Keratinocyte (primary cell): ENCODE data around the gene PDE8A. TPM values are rescaled to one million over a fixed set of nuclear protein-coding genes. Genes with fewer than 3 reads are reported as not detected.

Source experiments
- DNase-seq: peaks from one replicate; pipeline ENCODE4 v3.0.0-alpha.2; 2011; ENCODE audit warnings: low read depth, missing footprints, low spot score
- FAIRE-seq: peaks from 2 replicates; lab custom pipeline; 2011; peaks lifted over from hg19 to GRCh38; lab: Jason Lieb, UNC
- H2AFZ ChIP-seq: 2 replicates; pipeline ENCODE4 v1.6.0; 2012; ENCODE audit warnings: low read length, control low read depth, inconsistent platforms; ENCODE audit not compliant: control insufficient read depth
- H3K27ac ChIP-seq: 2 replicates; pipeline ENCODE4 v1.5.1; 2011; ENCODE audit warnings: low read length; ENCODE audit not compliant: control insufficient read depth, insufficient read depth
- H3K27me3 ChIP-seq: 3 replicates; pipeline ENCODE4 v1.6.0; 2011; ENCODE audit warnings: low read length; ENCODE audit not compliant: control insufficient read depth, insufficient read depth; ENCODE audit errors: extremely low read depth
- H3K36me3 ChIP-seq, 2 experiments: 2 replicates in 1 of 2; 3 replicates in 1 of 2; pipeline ENCODE4 v1.5.1; 2011; ENCODE audit warnings: low read length in 2 of 2, mild to moderate bottlenecking in 1 of 2; ENCODE audit not compliant: control insufficient read depth in 2 of 2, insufficient read depth in 2 of 2; ENCODE audit errors: extremely low read depth in 1 of 2
- H3K4me1 ChIP-seq: 3 replicates; pipeline ENCODE4 v1.5.1; 2011; ENCODE audit warnings: low read length; ENCODE audit not compliant: control insufficient read depth, insufficient read depth; ENCODE audit errors: extremely low read depth
- H3K4me2 ChIP-seq: 3 replicates; pipeline ENCODE4 v1.6.0; 2011; ENCODE audit warnings: low read depth, low read length; ENCODE audit not compliant: control insufficient read depth, insufficient read depth; ENCODE audit errors: extremely low read depth
- H3K4me3 ChIP-seq, 3 experiments: fragments of 200-600 bp in 1 of 3; sonication (generic) in 1 of 3; 2 replicates in 2 of 3; 3 replicates in 1 of 3; pipeline ENCODE4 v1.5.1; 2011 to 2016; ENCODE audit warnings: low read length in 3 of 3, mild to moderate bottlenecking in 3 of 3, control low read depth in 2 of 3, inconsistent platforms in 1 of 3, low read depth in 1 of 3, mixed read lengths in 1 of 3, mixed run types in 1 of 3, moderate library complexity in 1 of 3; ENCODE audit not compliant: control insufficient read depth in 2 of 3, insufficient read depth in 2 of 3; ENCODE audit errors: extremely low read depth in 1 of 3
- H3K79me2 ChIP-seq: 2 replicates; pipeline ENCODE4 v1.6.0; 2012; ENCODE audit warnings: low read length; ENCODE audit not compliant: control insufficient read depth, insufficient read depth
- H3K9ac ChIP-seq: 3 replicates; pipeline ENCODE4 v1.6.0; 2011; ENCODE audit warnings: low read length; ENCODE audit not compliant: control insufficient read depth, insufficient read depth; ENCODE audit errors: extremely low read depth
- H3K9me1 ChIP-seq: 3 replicates; pipeline ENCODE4 v1.6.0; 2011; ENCODE audit warnings: low read length; ENCODE audit not compliant: control insufficient read depth, insufficient read depth; ENCODE audit errors: extremely low read depth
- H3K9me3 ChIP-seq: 2 replicates; pipeline ENCODE4 v1.5.1; 2012; ENCODE audit warnings: low read depth, low read length; ENCODE audit not compliant: control insufficient read depth
- H4K20me1 ChIP-seq: 3 replicates; pipeline ENCODE4 v1.6.0; 2011; ENCODE audit warnings: low read length; ENCODE audit not compliant: control insufficient read depth, insufficient read depth; ENCODE audit errors: extremely low read depth
- CTCF ChIP-seq, 3 experiments: IDR thresholded peaks in 1 of 3; conservative IDR thresholded peaks in 1 of 3; optimal IDR thresholded peaks in 1 of 3; 2 replicates in 2 of 3; 3 replicates in 1 of 3; pipeline versions ENCODE3 to v1.5.1; 2011; ENCODE audit warnings: low read length in 3 of 3, mild to moderate bottlenecking in 3 of 3, moderate library complexity in 2 of 3, control low read depth in 1 of 3, inconsistent platforms in 1 of 3; ENCODE audit not compliant: insufficient read depth in 2 of 3; ENCODE audit errors: extremely low read depth in 1 of 3
- EZH2 ChIP-seq: IDR thresholded peaks from one replicate; pipeline ENCODE4 v1.6.1; 2012; ENCODE audit warnings: inconsistent platforms, mild to moderate bottlenecking, low read length, moderate library complexity
- dilution Hi-C: fragments of 300-500 bp; cut with MboI; formaldehyde crosslinking; loops from one replicate; pipeline ENCODE4 v1.7.0; 2020; ENCODE audit warnings: low sequenced_read_pairs; ENCODE audit not compliant: extremely low pct_ligation_motif_present
- polyA plus RNA-seq, 5 experiments: library from polyadenylated mRNA; depleted of rRNA in 3 of 5; stranded (reverse) in 3 of 5; stranded (forward) in 1 of 5; unstranded in 1 of 5; fragments of >200 nt; gene quantifications; 1 replicate in 1 of 5; 2 replicates in 3 of 5; 3 replicates in 1 of 5; pipeline versions ENCODE4 v1.2.1 to v1.2.3, GENCODE V29; 2011 to 2012; ENCODE audit warnings: missing spikeins in 2 of 5, low read depth in 1 of 5, low replicate concordance in 1 of 5

Gene PDE8A
- polyA plus RNA-seq, 1 donor (not counting 4 experiments of a cell fraction or from before 2014, with no cell fraction given): 24.1 TPM

- Histone ChIP-seq H2AFZ (no peak overlapping the region), H3K9me3 (no peaks in the 10 kb centered on the region), H4K20me1 (no peaks in the 10 kb centered on the region), H3K4me2 (no peak overlapping the region), H3K9me1 (no peaks in the 10 kb centered on the region), H3K4me1 (peaks cover 4% of the 10 kb centered on the region), H3K27me3 (no peaks in the 10 kb centered on the region), H3K9ac (no peak overlapping the region), H3K79me2 (no peaks in the 10 kb centered on the region), H3K4me3 (no peak overlapping the region), H3K36me3 (peaks cover 0 to 6% of the 10 kb centered on the region in 2 experiments), H3K27ac (no peak overlapping the region)
- dilution Hi-C loops: no loop called here
- no peak for FAIRE-seq
- DNase-seq: no peak
- no peak for TF ChIP-seq EZH2
- no peak for TF ChIP-seq CTCF (optimal IDR thresholded peaks at IDR 0.05 in 1 of 3, IDR thresholded peaks at IDR 0.05 in 1 of 3, conservative IDR thresholded peaks at IDR 0.05 in 1 of 3; ENCODE audit: extremely low read depth in 1 of 3, insufficient read depth in 2 of 3, low read length in 3 of 3)
Measured at GRCh38 chr15:85116925-85117646, 135.4 kb downstream of the PDE8A start.

- H2AFZ ChIP-seq: no peak overlapping the region
- H3K4me3 ChIP-seq: no peak overlapping the region
- no peaks in the 10 kb centered on the region for H4K20me1 ChIP-seq
- TF ChIP-seq EZH2 (no peak), CTCF (optimal IDR thresholded peaks at IDR 0.05 in 1 of 3, IDR thresholded peaks at IDR 0.05 in 1 of 3, conservative IDR thresholded peaks at IDR 0.05 in 1 of 3; ENCODE audit: extremely low read depth in 1 of 3, insufficient read depth in 2 of 3, low read length in 3 of 3) (no peak)
- H3K9me1 ChIP-seq: no peaks in the 10 kb centered on the region
- H3K36me3 ChIP-seq: peaks cover 0 to 6% of the 10 kb centered on the region in 2 experiments
- dilution Hi-C loops: no loop called here
- DNase-seq: no peak
- no peaks in the 10 kb centered on the region for H3K9me3 ChIP-seq
- FAIRE-seq: no peak
- no peak overlapping the region for H3K4me2 ChIP-seq
- H3K27me3 ChIP-seq: no peaks in the 10 kb centered on the region
- H3K79me2 ChIP-seq: no peaks in the 10 kb centered on the region
- H3K4me1 ChIP-seq: peaks cover 4% of the 10 kb centered on the region
- no peak overlapping the region for H3K9ac ChIP-seq
- no peak overlapping the region for H3K27ac ChIP-seq
Measured at GRCh38 chr15:85118173-85118572, 136.5 kb downstream of the PDE8A start.
